Esophagus muscularis mucosa (tissue), 4 donors: ENCODE results near the gene PKD1L1. TPM values are rescaled to one million over a fixed set of nuclear protein-coding genes. Genes with fewer than 3 reads are reported as not detected.

Experiments used
- DNase-seq: peaks from one replicate; pipeline ENCODE4 v3.0.0-alpha.2; 2017; ENCODE audit errors: extremely low spot score
- H3K27ac ChIP-seq, 4 donors: fragments of 200-600 bp; sonication (generic); replicated peaks in 1 of 4; 1 replicate in 3 of 4; 2 replicates in 1 of 4; pipeline ENCODE4 v1.5.1; 2016 to 2019; ENCODE audit warnings: mild to moderate bottlenecking in 1 of 4
- H3K27me3 ChIP-seq, 4 donors: fragments of 200-600 bp; sonication (generic); one replicate each; pipeline versions ENCODE4 v1.5.1 to v1.6.0; 2016 to 2019
- H3K36me3 ChIP-seq, 4 donors: fragments of 200-600 bp; sonication (generic); one replicate each; pipeline ENCODE4 v1.5.1; 2016 to 2019
- H3K4me1 ChIP-seq, 4 donors: fragments of 200-600 bp; sonication (generic); one replicate each; pipeline ENCODE4 v1.5.1; 2016 to 2019
- H3K4me3 ChIP-seq, 4 donors: fragments of 200-600 bp; sonication (generic); 1 replicate in 2 of 4; 2 replicates in 2 of 4; pipeline ENCODE4 v1.5.1; 2016 to 2019; ENCODE audit warnings: mild to moderate bottlenecking in 4 of 4, moderate library complexity in 1 of 4
- H3K9me3 ChIP-seq, 4 donors: fragments of 200-600 bp; sonication (generic); 1 replicate in 3 of 4; 2 replicates in 1 of 4; pipeline ENCODE4 v1.5.1; 2016 to 2019
- EP300 ChIP-seq: sonication (generic); formaldehyde crosslinking; IDR thresholded peaks from one replicate; pipeline ENCODE4 v1.6.1; 2017; ENCODE audit warnings: antibody characterized with exemption
- POLR2A ChIP-seq: fragments of 450-650 bp; IDR thresholded peaks from one replicate; pipeline ENCODE4 v1.6.1; 2017; ENCODE audit warnings: antibody characterized with exemption, moderate library complexity, mild to moderate bottlenecking, low read depth
- POLR2AphosphoS5 ChIP-seq, 2 donors: sonication (generic); formaldehyde crosslinking; IDR thresholded peaks; one replicate each; pipeline ENCODE4 v1.6.1; 2017; ENCODE audit warnings: antibody characterized with exemption in 2 of 2
- WGBS: methylation state at CpG from one replicate; pipeline ENCODE4 v1.1.5; 2018; 5-methylcytosine and 5-hydroxymethylcytosine counted together
- intact Hi-C: fragments of 100-400 bp; cut with DNase I; formaldehyde crosslinking; loops from one replicate; pipeline ENCODE4 v1.15.1; 2023
- total RNA-seq, 4 donors: library from RNA; depleted of rRNA; stranded (reverse); fragments of >200 nt; gene quantifications; one replicate each; pipeline versions ENCODE4 v1.1.0 to v1.2.1, GENCODE V29; 2016
- TF ChIP-seq, protein P1 (sequence below), 3 experiments: fragments of 200-600 bp in 2 of 3; fragments of 450-650 bp in 1 of 3; sonication (generic) in 2 of 3; IDR thresholded peaks; one replicate each; pipeline ENCODE4 v1.5.1; 2017 to 2019; ENCODE audit warnings: antibody characterized with exemption in 3 of 3, mild to moderate bottlenecking in 2 of 3, moderate library complexity in 1 of 3

The PKD1L1 gene
- total RNA-seq, 4 donors from 2014 or later, result 0.50 to 1.7 (median 0.73) TPM

DNA sequence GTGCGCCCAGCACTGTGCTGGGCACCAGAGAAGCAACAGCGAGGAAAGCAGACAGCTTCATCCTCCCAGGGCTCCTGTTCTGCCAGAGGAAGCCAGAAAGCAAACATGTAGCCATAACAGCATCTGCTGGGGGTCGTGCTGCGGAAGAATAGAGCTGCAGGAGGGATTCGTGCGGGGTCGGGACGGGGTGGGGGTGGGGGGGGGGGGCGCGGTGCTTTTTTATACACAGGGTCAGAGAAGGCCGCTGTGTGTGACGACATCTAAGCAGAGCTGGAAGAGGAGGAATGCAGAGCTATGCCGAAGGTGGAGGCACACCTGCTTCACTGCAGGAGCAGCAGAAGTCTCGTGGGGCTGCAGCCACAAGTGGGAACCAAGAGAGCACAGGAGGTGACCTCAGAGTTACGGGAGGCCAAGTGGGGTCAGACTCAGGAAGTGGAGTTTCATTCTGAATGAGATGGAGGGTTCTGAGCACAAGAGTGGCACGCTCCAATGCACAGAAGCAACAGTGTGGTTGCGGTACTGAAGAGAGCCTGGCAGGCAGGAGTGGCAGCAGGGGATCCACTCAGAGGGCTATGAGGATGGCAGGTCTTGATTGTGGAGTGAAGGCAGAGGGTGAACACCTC, 11.1 kb downstream of the PKD1L1 start:
- H3K9me3 ChIP-seq, result no peaks in the 10 kb centered on the region
- TF ChIP-seq, protein P1, sequence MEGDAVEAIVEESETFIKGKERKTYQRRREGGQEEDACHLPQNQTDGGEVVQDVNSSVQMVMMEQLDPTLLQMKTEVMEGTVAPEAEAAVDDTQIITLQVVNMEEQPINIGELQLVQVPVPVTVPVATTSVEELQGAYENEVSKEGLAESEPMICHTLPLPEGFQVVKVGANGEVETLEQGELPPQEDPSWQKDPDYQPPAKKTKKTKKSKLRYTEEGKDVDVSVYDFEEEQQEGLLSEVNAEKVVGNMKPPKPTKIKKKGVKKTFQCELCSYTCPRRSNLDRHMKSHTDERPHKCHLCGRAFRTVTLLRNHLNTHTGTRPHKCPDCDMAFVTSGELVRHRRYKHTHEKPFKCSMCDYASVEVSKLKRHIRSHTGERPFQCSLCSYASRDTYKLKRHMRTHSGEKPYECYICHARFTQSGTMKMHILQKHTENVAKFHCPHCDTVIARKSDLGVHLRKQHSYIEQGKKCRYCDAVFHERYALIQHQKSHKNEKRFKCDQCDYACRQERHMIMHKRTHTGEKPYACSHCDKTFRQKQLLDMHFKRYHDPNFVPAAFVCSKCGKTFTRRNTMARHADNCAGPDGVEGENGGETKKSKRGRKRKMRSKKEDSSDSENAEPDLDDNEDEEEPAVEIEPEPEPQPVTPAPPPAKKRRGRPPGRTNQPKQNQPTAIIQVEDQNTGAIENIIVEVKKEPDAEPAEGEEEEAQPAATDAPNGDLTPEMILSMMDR (IDR thresholded peaks at IDR 0.05), result no peak
- TF ChIP-seq POLR2A (no peak), EP300 (no peak), POLR2AphosphoS5 (IDR thresholded peaks at IDR 0.05) (no peak)
- H3K4me3 ChIP-seq, result no peak overlapping the region
- H3K36me3 ChIP-seq, result peaks cover 0 to 16% (median 0%) of the 10 kb centered on the region in 4 donors
- no peak overlapping the region for H3K27ac ChIP-seq
- no peaks in the 10 kb centered on the region for H3K27me3 ChIP-seq
- WGBS, result 76% methylated on average over 16 of the region's 17 CpGs
- H3K4me1 ChIP-seq, result peaks cover 8 to 36% (median 20%) of the 10 kb centered on the region in 4 donors
- DNase-seq, result no peak
- intact Hi-C loops, result no loop called here

DNA sequence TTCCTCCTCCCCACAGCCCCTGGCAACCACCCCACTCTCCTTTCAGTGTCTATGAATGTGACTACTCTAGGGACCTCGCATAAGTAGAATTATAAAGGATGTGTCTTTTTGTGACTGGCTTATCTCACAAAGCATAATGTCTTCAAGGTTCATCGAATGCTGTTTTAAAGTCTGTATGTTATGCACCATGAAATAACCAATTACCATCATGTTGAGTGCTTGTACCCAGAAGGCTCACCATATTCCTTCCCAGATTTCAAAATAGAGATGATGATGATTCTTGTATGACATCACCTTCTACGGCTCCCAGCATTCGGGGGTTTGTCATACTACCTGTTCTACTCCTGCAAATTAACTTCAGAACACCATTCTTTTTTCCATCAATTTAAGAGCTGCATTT, 11.9 kb downstream of the PKD1L1 start:
- intact Hi-C loops, result no loop called here
- Histone ChIP-seq H3K36me3 (peaks cover 0 to 16% (median 0%) of the 10 kb centered on the region in 4 donors), H3K27me3 (no peaks in the 10 kb centered on the region), H3K4me1 (peaks cover 7 to 27% (median 16%) of the 10 kb centered on the region in 4 donors), H3K9me3 (no peaks in the 10 kb centered on the region), H3K27ac (no peak overlapping the region), H3K4me3 (no peak overlapping the region)
- no peak for TF ChIP-seq POLR2AphosphoS5 (IDR thresholded peaks at IDR 0.05)
- no peak for TF ChIP-seq EP300
- no peak for TF ChIP-seq POLR2A
- TF ChIP-seq, protein P1 (IDR thresholded peaks at IDR 0.05), result no peak
- no peak for DNase-seq
- WGBS, result 93% methylated on average over 4 of the region's 4 CpGs

DNA sequence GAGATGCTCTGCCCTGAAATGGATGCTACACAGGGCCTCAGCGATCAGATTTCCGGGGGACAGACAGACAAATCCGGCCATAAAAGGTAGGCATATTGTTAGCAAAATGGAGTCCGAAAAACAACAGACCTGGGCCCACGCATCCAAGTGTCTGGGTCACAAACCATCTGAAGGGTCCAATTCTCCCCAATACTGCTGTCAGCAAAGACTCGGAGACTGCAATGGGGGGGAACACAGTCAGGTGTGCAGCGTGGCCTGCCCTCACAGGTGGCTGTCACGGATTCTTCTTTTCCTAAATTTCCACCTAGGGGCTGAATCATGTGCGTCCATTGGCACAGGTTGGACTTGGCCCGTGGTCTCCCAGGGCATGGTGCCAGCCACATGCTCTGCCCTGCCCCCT, 12.9 kb downstream of the PKD1L1 start:
- no peak overlapping the region for H3K27ac ChIP-seq
- no peak overlapping the region for H3K4me3 ChIP-seq
- TF ChIP-seq EP300, result no peak
- TF ChIP-seq, protein P1 (IDR thresholded peaks at IDR 0.05), result no peak
- TF ChIP-seq POLR2A, result no peak
- TF ChIP-seq POLR2AphosphoS5 (IDR thresholded peaks at IDR 0.05), result no peak
- H3K27me3 ChIP-seq, result no peaks in the 10 kb centered on the region
- DNase-seq, result no peak
- peaks cover 0 to 16% (median 0%) of the 10 kb centered on the region in 4 donors for H3K36me3 ChIP-seq
- H3K9me3 ChIP-seq, result no peaks in the 10 kb centered on the region
- peaks cover 0 to 17% (median 7%) of the 10 kb centered on the region in 4 donors for H3K4me1 ChIP-seq
- WGBS, result 95% methylated on average over 10 of the region's 10 CpGs
- intact Hi-C loops, result no loop called here

DNA sequence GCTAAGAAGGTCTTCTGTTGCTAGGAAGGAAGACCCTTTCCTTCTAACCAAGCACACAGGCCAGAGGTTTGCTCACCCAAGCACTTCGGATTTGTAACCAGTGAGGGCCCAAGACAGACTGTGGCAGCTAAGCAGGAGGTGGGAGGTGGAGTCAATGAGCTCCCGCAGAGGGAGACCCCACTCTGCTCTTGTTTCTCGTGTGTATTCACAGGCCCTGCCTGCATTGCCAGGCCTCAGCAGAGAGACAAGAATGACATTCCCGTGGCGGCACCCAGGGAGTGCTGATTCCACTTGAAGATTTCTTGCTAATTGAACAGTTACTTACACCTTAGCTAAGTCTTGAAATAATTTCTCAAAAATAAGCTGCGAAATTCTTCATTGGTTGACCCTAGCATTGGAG, 13.4 kb downstream of the PKD1L1 start:
- Histone ChIP-seq H3K27ac (no peak overlapping the region), H3K4me3 (no peak overlapping the region), H3K4me1 (peaks cover 0 to 12% (median 4%) of the 10 kb centered on the region in 4 donors), H3K9me3 (no peaks in the 10 kb centered on the region), H3K27me3 (no peaks in the 10 kb centered on the region), H3K36me3 (peaks cover 0 to 19% (median 0%) of the 10 kb centered on the region in 4 donors)
- TF ChIP-seq POLR2AphosphoS5 (IDR thresholded peaks at IDR 0.05) (no peak), POLR2A (no peak), EP300 (no peak)
- TF ChIP-seq, protein P1 (IDR thresholded peaks at IDR 0.05), result no peak
- intact Hi-C loops, result no loop called here
- DNase-seq, result no peak
- WGBS, result 90% methylated on average over 6 of the region's 6 CpGs
